Gastrocnemius medialis (tissue), 4 donors: ENCODE data around the gene NUDT1. TPM values are rescaled to one million over a fixed set of nuclear protein-coding genes. Genes with fewer than 3 reads are reported as not detected.
A peak's percentile ranks its signal among the peaks of the same experiment; 100 is the strongest.

Source experiments
- ATAC-seq, 2 donors: fragments of 150-250 bp; one replicate each; pipeline ENCODE4 v1.9.1; 2016
- DNase-seq, 2 donors: peaks; one replicate each; pipeline ENCODE4 v3.0.0-alpha.2; 2019
- H3K27ac ChIP-seq, 4 donors: fragments of 200-600 bp; sonication (generic); 1 replicate in 1 of 4; 2 replicates in 3 of 4; pipeline ENCODE4 v1.5.1; 2016 to 2018; ENCODE audit warnings: mild to moderate bottlenecking in 2 of 4, moderate library complexity in 1 of 4
- H3K27me3 ChIP-seq, 3 donors: fragments of 200-600 bp; sonication (generic) in 2 of 3; 1 replicate in 1 of 3; 2 replicates in 2 of 3; pipeline versions ENCODE4 v1.5.1 to v1.6.0; 2016 to 2019; ENCODE audit warnings: mild to moderate bottlenecking in 1 of 3, moderate library complexity in 1 of 3
- H3K36me3 ChIP-seq, 2 donors: fragments of 200-600 bp; sonication (generic) in 1 of 2; one replicate each; pipeline ENCODE4 v1.5.1; 2017 to 2018
- H3K4me1 ChIP-seq, 2 donors: fragments of 200-600 bp; sonication (generic) in 1 of 2; one replicate each; pipeline ENCODE4 v1.5.1; 2016 to 2017; ENCODE audit warnings: mild to moderate bottlenecking in 2 of 2
- H3K4me3 ChIP-seq, 4 donors: fragments of 200-600 bp; sonication (generic) in 3 of 4; 1 replicate in 1 of 4; 2 replicates in 3 of 4; pipeline ENCODE4 v1.5.1; 2016 to 2019; ENCODE audit warnings: mild to moderate bottlenecking in 2 of 4
- H3K9me3 ChIP-seq, 3 donors: fragments of 200-600 bp; sonication (generic) in 2 of 3; 1 replicate in 1 of 3; 2 replicates in 2 of 3; pipeline ENCODE4 v1.5.1; 2016 to 2019
- POLR2A ChIP-seq, 2 donors: fragments of 450-650 bp; IDR thresholded peaks; one replicate each; pipeline ENCODE4 v1.6.1; 2017; ENCODE audit warnings: antibody characterized with exemption in 2 of 2, mild to moderate bottlenecking in 2 of 2, moderate library complexity in 2 of 2
- in situ Hi-C, 4 donors: fragments of 200-750 bp; cut with MboI; loops; one replicate each; pipeline versions ENCODE4 v1.15.0 to v1.8.0; 2017; ENCODE audit warnings: low sequenced_read_pairs in 4 of 4
- intact Hi-C: fragments of 100-400 bp; cut with DNase I; formaldehyde crosslinking; loops from one replicate; pipeline ENCODE4 v1.15.1; 2023; ENCODE audit warnings: low total_unique reads
- total RNA-seq, 4 donors: library from RNA; depleted of rRNA; stranded (reverse); fragments of >200 nt; gene quantifications; one replicate each; pipeline versions ENCODE4 v1.1.0 to v1.2.3, GENCODE V29; 2016
- TF ChIP-seq, protein P1 (sequence below), 5 experiments: fragments of 450-650 bp in 3 of 5; fragments of 200-600 bp in 2 of 5; sonication (generic) in 2 of 5; IDR thresholded peaks in 4 of 5; conservative IDR thresholded peaks in 1 of 5; 1 replicate in 4 of 5; 2 replicates in 1 of 5; pipeline ENCODE4 v1.5.1; 2016 to 2019; ENCODE audit warnings: antibody characterized with exemption in 5 of 5, mild to moderate bottlenecking in 3 of 5, moderate library complexity in 3 of 5

NUDT1 gene
- total RNA-seq, 4 donors from 2014 or later, result 14.7 to 22.5 (median 18.1) TPM

DNA sequence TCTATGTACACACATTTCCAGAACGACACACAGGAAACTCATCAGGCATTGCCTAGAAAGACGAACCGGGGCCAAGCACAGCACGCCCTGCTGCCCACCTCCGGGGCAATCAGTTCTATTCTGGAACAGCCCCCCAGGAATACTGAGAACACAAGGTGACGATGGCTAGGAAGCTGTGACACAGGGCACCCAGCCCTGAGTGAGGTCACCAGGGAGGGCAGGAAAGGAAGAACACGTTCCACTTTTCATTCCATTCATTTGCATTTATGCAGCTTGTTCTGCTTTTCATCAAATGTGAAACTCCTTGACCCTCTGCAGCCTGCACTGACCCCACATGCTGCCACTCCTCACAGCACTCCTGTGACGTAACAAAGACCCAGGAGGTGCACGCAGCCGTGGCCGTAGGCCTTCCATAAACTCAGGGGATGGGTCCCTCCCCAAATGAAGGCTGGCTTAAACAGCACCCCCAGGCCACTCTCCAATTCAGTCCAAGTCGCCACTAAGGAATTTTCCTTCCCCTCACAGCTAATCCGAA lies 38.2 kb upstream of the NUDT1 start:
- no peaks in the 10 kb centered on the region for H3K27me3 ChIP-seq
- no peaks in the 10 kb centered on the region for H3K4me1 ChIP-seq
- no peak overlapping the region for H3K27ac ChIP-seq
- H3K9me3 ChIP-seq, result no peaks in the 10 kb centered on the region
- intact Hi-C loops, result no loop called here
- ATAC-seq (no peak), DNase-seq (peak in 1 of 2 donors; percentile 4)
- TF ChIP-seq POLR2A (IDR thresholded peaks at IDR 0.05), result no peak
- TF ChIP-seq, protein P1, sequence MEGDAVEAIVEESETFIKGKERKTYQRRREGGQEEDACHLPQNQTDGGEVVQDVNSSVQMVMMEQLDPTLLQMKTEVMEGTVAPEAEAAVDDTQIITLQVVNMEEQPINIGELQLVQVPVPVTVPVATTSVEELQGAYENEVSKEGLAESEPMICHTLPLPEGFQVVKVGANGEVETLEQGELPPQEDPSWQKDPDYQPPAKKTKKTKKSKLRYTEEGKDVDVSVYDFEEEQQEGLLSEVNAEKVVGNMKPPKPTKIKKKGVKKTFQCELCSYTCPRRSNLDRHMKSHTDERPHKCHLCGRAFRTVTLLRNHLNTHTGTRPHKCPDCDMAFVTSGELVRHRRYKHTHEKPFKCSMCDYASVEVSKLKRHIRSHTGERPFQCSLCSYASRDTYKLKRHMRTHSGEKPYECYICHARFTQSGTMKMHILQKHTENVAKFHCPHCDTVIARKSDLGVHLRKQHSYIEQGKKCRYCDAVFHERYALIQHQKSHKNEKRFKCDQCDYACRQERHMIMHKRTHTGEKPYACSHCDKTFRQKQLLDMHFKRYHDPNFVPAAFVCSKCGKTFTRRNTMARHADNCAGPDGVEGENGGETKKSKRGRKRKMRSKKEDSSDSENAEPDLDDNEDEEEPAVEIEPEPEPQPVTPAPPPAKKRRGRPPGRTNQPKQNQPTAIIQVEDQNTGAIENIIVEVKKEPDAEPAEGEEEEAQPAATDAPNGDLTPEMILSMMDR (IDR thresholded peaks at IDR 0.05 in 4 of 5, conservative IDR thresholded peaks at IDR 0.05 in 1 of 5), result no peak
- H3K4me3 ChIP-seq, result no peak overlapping the region
- H3K36me3 ChIP-seq, result no peaks in the 10 kb centered on the region
- in situ Hi-C loops, result loop anchor here in 2 of 4 donors (25.0 kb wide), 2 partner anchors 542 to 617 kb away; partner anchors contain the start of gene ELFN1 (in 1 of the 2)

DNA sequence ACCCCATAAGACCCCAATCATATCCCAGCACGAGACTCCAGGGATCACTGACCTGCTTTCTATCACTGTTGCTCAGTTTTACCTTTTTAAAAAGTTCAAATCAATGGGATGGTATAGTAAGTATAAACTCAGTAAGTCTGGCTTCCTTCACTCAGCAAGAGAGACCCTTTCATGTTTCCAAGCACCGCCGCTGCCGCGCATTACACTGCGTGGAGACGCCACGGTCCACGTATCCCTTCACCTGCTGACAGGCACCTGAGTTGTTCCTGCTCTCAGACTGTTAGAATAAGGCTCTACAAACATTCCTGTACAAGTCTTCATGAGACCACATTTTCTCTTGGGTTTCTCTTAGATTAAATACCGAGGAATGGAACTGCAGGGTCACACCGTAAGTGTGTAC lies 37.6 kb upstream of the NUDT1 start:
- Histone ChIP-seq H3K4me1 (peaks cover 0 to 5% of the 10 kb centered on the region in 2 donors), H3K4me3 (no peak overlapping the region), H3K27me3 (no peaks in the 10 kb centered on the region), H3K9me3 (no peaks in the 10 kb centered on the region), H3K36me3 (no peaks in the 10 kb centered on the region), H3K27ac (no peak overlapping the region)
- DNase-seq (no peak), ATAC-seq (no peak)
- in situ Hi-C loops, result loop anchor here in 2 of 4 donors (25.0 kb wide), 2 partner anchors 542 to 617 kb away; partner anchors contain the start of gene ELFN1 (in 1 of the 2)
- intact Hi-C loops, result no loop called here
- TF ChIP-seq POLR2A (IDR thresholded peaks at IDR 0.05), result no peak
- TF ChIP-seq, protein P1 (IDR thresholded peaks at IDR 0.05 in 4 of 5, conservative IDR thresholded peaks at IDR 0.05 in 1 of 5), result no peak

DNA sequence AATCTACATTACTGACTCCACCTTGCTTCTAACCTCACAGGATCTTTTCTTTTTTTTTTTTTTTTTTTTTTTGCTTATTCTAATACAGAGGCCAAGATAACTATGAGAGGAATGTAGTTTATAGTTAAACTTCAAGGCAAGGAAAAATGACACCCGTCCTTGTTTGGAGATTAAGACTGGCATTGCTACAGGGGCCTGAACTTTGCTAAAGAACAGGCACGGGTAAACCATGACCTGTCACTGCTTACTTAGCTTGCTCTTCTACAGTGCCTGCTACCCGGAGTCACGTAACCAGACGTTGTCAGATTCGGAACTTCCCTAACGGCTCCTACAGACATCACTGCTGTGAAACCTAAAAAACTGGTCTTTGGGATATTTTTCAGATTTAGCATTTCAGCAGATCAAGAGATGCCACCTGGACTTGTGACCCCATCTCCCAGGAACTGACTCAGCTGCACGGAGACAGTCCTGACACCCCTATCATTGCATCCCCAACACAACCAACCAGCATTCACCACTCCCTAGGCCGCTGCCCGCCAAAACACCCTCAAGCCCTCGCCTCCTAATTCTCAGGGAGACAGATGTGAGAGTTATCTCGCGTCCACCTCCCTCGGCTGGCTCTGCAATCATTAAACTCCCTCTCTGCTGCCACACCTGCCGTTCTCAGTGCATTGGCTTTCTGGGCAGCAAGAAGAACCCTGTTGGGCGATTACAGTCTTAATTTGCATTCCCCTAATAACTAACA lies 36.8 kb upstream of the NUDT1 start:
- in situ Hi-C loops, result loop anchor here in 2 of 4 donors (25.0 kb wide), 2 partner anchors 543 to 618 kb away; partner anchors contain the start of gene ELFN1 (in 1 of the 2)
- DNase-seq (peak in 1 of 2 donors; percentile 4), ATAC-seq (no peak)
- intact Hi-C loops, result no loop called here
- Histone ChIP-seq H3K27ac (no peak overlapping the region), H3K36me3 (no peaks in the 10 kb centered on the region), H3K4me1 (peaks cover 0 to 7% of the 10 kb centered on the region in 2 donors), H3K27me3 (no peaks in the 10 kb centered on the region), H3K4me3 (no peak overlapping the region), H3K9me3 (no peaks in the 10 kb centered on the region)
- no peak for TF ChIP-seq POLR2A (IDR thresholded peaks at IDR 0.05)
- TF ChIP-seq, protein P1 (IDR thresholded peaks at IDR 0.05 in 4 of 5, conservative IDR thresholded peaks at IDR 0.05 in 1 of 5), result no peak

DNA sequence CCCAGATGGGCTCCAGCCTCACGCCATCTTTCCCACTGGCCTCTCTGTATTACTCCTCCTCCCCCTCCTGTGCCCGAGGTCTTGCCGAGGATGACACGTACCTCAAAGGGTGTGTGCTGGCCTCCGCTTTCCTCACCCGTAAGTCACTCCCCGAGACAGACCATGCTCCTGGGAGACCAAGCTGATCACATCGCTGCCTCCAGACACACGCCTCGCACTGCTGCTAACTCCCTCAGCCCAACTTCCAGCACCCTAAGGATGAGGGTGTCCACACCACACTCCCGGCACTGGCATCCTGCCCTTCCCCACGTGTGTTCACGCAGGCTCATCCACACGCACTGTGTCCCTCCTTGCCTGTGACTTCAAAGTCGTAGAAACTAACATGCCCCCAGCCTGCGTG lies 33.3 kb upstream of the NUDT1 start:
- TF ChIP-seq POLR2A (IDR thresholded peaks at IDR 0.05), result no peak
- TF ChIP-seq, protein P1 (IDR thresholded peaks at IDR 0.05 in 4 of 5, conservative IDR thresholded peaks at IDR 0.05 in 1 of 5), result no peak
- no peaks in the 10 kb centered on the region for H3K27me3 ChIP-seq
- ATAC-seq, result no peak
- in situ Hi-C loops, result loop anchor here in 2 of 4 donors (25.0 kb wide), 2 partner anchors 546 to 621 kb away; partner anchors contain the start of gene ELFN1 (in 1 of the 2)
- DNase-seq, result no peak
- no peak overlapping the region for H3K4me3 ChIP-seq
- H3K36me3 ChIP-seq, result peaks cover 0 to 31% of the 10 kb centered on the region in 2 donors
- peaks cover 0 to 7% of the 10 kb centered on the region in 2 donors for H3K4me1 ChIP-seq
- no peaks in the 10 kb centered on the region for H3K9me3 ChIP-seq
- intact Hi-C loops, result loop anchor here (1.0 to 2.0 kb wide), 2 partner anchors 104 to 544 kb away; no protein-coding TSS in a partner anchor
- no peak overlapping the region for H3K27ac ChIP-seq
